Activated naive CD8-positive, alpha-beta T cell treated with anti-CD3 and anti-CD28 coated beads for 36 hours (primary cell): Measurements from ENCODE around the gene PBRM1. TPM values are rescaled to one million over a fixed set of nuclear protein-coding genes. Genes with fewer than 3 reads are reported as not detected.

Experiments used
- DNase-seq: peaks from one replicate; pipeline ENCODE4 v3.0.0; 2021
- H3K27ac Mint-ChIP-seq: one replicate; pipeline ENCODE4 v1.8.0; 2022; ENCODE audit warnings: mild to moderate bottlenecking, moderate library complexity, mixed read lengths
- H3K27me3 Mint-ChIP-seq: one replicate; pipeline ENCODE4 v1.8.0; 2022; ENCODE audit warnings: mild to moderate bottlenecking, mixed read lengths
- H3K36me3 Mint-ChIP-seq: one replicate; pipeline ENCODE4 v1.8.0; 2021; ENCODE audit warnings: mild to moderate bottlenecking, mixed read lengths
- H3K4me1 Mint-ChIP-seq: one replicate; pipeline ENCODE4 v1.8.0; 2021; ENCODE audit warnings: mixed read lengths
- H3K4me3 Mint-ChIP-seq: one replicate; pipeline ENCODE4 v1.8.0; 2022; ENCODE audit warnings: mild to moderate bottlenecking, moderate library complexity, mixed read lengths
- H3K9me3 Mint-ChIP-seq: one replicate; pipeline ENCODE4 v1.8.0; 2022; ENCODE audit warnings: mixed read lengths
- total RNA-seq, 2 experiments: library from RNA; stranded (reverse); gene quantifications; one replicate each; pipeline ENCODE4 v1.2.3, GENCODE V29; 2021

Gene PBRM1
- total RNA-seq, 2 experiments from 2014 or later, result 61.5 to 62.1 TPM

GRCh38 chr3:52655895-52656294 is 29.8 kb downstream of the PBRM1 start:
- Mint-ChIP-seq H3K4me1 (peaks cover 3% of the 10 kb centered on the region), H3K27ac (no peak overlapping the region), H3K27me3 (no peaks in the 10 kb centered on the region), H3K36me3 (peaks cover 14% of the 10 kb centered on the region), H3K4me3 (no peak overlapping the region), H3K9me3 (no peaks in the 10 kb centered on the region)
- DNase-seq, result no peak

DNA sequence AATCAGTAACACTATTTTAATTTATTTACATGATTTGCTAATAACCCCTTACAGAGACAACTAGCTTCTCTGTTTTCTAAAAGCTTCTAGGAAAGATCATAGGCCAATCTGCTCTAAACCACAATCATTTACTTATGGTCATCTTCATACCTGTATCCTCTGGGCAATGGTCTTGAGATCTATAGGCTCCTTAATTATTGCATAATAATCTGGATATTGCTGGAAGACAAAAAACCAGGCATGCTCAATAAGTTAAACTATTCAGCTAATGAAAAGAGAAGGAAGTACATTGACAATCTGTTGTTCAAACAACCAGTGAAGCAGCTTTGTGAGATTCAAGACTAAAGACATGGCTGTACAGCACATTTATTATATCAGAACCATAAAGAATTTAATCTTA is 34.1 kb downstream of the PBRM1 start:
- Mint-ChIP-seq H3K9me3 (no peaks in the 10 kb centered on the region), H3K4me1 (peaks cover 4% of the 10 kb centered on the region), H3K4me3 (no peak overlapping the region), H3K36me3 (peaks cover 31% of the 10 kb centered on the region), H3K27me3 (no peaks in the 10 kb centered on the region), H3K27ac (no peak overlapping the region)
- no peak for DNase-seq

GRCh38 chr3:52650439-52650838 is 35.3 kb downstream of the PBRM1 start:
- H3K4me3 Mint-ChIP-seq, result no peak overlapping the region

GRCh38 chr3:52649461-52650210 is 36.1 kb downstream of the PBRM1 start:
- Mint-ChIP-seq H3K9me3 (no peaks in the 10 kb centered on the region), H3K4me3 (no peak overlapping the region), H3K4me1 (peaks cover 2% of the 10 kb centered on the region), H3K27me3 (no peaks in the 10 kb centered on the region), H3K27ac (peak overlapping the region; percentile 13), H3K36me3 (peaks cover 34% of the 10 kb centered on the region)
- DNase-seq, result no peak

More at GRCh38 chr3:52650439-52650838, 35.3 kb downstream of the PBRM1 start:
- no peaks in the 10 kb centered on the region for H3K9me3 Mint-ChIP-seq
- peaks cover 32% of the 10 kb centered on the region for H3K36me3 Mint-ChIP-seq
- no peaks in the 10 kb centered on the region for H3K27me3 Mint-ChIP-seq
- no peak overlapping the region for H3K27ac Mint-ChIP-seq
- DNase-seq, result no peak
- H3K4me1 Mint-ChIP-seq, result peaks cover 2% of the 10 kb centered on the region

DNA sequence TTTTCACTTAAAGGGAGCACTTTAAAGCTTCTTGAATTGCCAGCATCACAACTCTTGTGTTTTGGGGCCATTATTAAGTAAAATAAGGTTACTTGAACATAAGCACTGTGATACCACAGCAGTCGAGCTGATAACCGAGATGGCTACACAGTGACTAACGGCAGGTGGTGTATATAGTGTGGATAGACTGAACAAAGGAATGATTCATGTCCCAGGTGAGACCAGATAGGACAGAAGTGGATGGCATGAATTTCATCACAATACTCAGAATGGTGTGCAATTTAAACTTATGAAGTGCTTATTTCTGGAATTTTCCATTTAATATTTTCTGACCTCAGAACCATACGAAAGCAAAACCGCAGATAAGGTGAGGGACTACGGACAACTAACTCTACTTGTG is 40.2 kb downstream of the PBRM1 start:
- no peak overlapping the region for H3K4me3 Mint-ChIP-seq
- no peak for DNase-seq
- no peaks in the 10 kb centered on the region for H3K27me3 Mint-ChIP-seq
- H3K27ac Mint-ChIP-seq, result no peak overlapping the region
- peaks cover 36% of the 10 kb centered on the region for H3K36me3 Mint-ChIP-seq
- H3K4me1 Mint-ChIP-seq, result peaks cover 2% of the 10 kb centered on the region
- no peaks in the 10 kb centered on the region for H3K9me3 Mint-ChIP-seq

GRCh38 chr3:52636673-52637072 is 49.0 kb downstream of the PBRM1 start:
- Mint-ChIP-seq H3K4me3 (no peak overlapping the region), H3K9me3 (no peaks in the 10 kb centered on the region), H3K27ac (no peak overlapping the region), H3K36me3 (peaks cover 19% of the 10 kb centered on the region), H3K4me1 (no peaks in the 10 kb centered on the region), H3K27me3 (no peaks in the 10 kb centered on the region)
- DNase-seq, result no peak

GRCh38 chr3:52633786-52634185 is 51.9 kb downstream of the PBRM1 start:
- Mint-ChIP-seq H3K27ac (no peak overlapping the region), H3K4me3 (no peak overlapping the region), H3K9me3 (no peaks in the 10 kb centered on the region), H3K36me3 (peaks cover 9% of the 10 kb centered on the region), H3K27me3 (no peaks in the 10 kb centered on the region), H3K4me1 (no peaks in the 10 kb centered on the region)
- no peak for DNase-seq

DNA sequence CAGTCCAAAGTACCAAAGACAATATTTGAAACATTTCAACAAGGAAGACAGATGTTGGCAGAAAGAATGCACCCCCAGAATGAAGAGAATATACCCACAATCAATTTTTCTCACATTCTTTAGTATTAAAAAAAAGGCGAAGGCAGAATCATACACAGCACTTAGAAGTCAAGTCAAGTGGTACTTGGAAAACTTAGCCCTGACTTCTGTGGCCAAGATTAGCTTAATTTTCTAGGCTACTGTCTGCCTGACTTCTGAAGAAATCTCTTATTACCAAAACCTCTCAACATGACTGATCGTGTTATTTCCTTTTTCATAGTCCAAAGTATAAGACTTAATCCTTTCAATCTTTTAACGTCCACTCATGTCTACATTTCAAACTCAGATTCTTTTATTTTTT is 60.7 kb downstream of the PBRM1 start:
- H3K4me1 Mint-ChIP-seq, result peaks cover 15% of the 10 kb centered on the region
- no peak for DNase-seq
- H3K9me3 Mint-ChIP-seq, result no peaks in the 10 kb centered on the region
- H3K27ac Mint-ChIP-seq, result no peak overlapping the region
- no peak overlapping the region for H3K4me3 Mint-ChIP-seq
- no peaks in the 10 kb centered on the region for H3K27me3 Mint-ChIP-seq
- peaks cover 24% of the 10 kb centered on the region for H3K36me3 Mint-ChIP-seq

DNA sequence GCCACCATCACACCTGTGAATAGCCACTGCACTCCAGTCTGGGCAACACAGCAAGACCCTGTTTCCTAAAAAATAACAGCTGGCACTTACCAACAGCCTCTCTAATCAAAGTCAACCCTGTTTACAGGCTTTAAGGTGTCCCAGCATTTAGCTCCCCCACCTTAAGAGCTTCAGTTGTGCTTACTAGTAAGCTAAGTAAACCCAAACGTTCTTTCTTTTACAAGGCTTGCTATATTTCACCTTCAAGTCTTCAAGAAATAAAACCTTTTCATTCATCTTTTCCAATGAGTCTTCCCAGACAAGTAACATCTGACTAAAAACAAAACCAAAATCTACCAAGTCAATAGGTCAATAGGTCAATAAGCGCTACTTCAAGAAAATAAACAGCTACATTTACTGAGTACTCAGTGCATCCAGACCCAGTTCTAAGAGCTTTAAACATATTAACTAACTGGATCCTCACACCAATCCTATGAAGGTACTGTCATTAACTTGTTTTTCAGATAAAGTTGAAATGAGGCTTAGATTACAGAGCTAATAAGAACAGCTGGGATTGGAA is 62.4 kb downstream of the PBRM1 start:
- Mint-ChIP-seq H3K4me3 (no peak overlapping the region), H3K36me3 (peaks cover 28% of the 10 kb centered on the region), H3K27ac (no peak overlapping the region), H3K4me1 (peaks cover 18% of the 10 kb centered on the region), H3K9me3 (no peaks in the 10 kb centered on the region), H3K27me3 (no peaks in the 10 kb centered on the region)
- DNase-seq, result no peak

DNA sequence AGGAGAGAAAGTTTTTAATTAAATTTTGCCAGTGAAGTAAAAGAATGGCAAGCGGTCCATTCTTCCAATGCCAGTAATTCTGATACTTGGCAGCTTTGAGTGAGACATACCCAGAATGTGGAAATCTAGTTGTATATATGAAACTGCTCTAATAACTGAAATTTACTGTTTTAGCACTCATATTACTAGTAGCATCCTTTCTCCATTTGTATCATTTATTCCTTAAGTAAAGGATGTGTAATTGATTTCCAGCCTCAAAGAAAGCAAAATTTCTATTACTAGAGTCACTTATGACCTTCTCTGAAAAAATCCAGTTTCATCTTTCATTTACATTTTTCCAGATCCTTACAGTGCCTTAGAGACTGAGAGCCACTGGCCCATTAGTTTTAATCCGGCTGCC is 65.1 kb downstream of the PBRM1 start:
- peak overlapping the region; percentile 6 for H3K27ac Mint-ChIP-seq
- H3K27me3 Mint-ChIP-seq, result no peaks in the 10 kb centered on the region
- H3K36me3 Mint-ChIP-seq, result peaks cover 31% of the 10 kb centered on the region
- no peak for DNase-seq
- peaks cover 18% of the 10 kb centered on the region for H3K4me1 Mint-ChIP-seq
- no peaks in the 10 kb centered on the region for H3K9me3 Mint-ChIP-seq
- H3K4me3 Mint-ChIP-seq, result no peak overlapping the region

GRCh38 chr3:52615166-52615565 is 70.5 kb downstream of the PBRM1 start:
- Mint-ChIP-seq H3K27ac (no peak overlapping the region), H3K4me1 (peaks cover 4% of the 10 kb centered on the region), H3K36me3 (peaks cover 30% of the 10 kb centered on the region), H3K27me3 (no peaks in the 10 kb centered on the region), H3K4me3 (no peak overlapping the region), H3K9me3 (no peaks in the 10 kb centered on the region)
- DNase-seq, result no peak

DNA sequence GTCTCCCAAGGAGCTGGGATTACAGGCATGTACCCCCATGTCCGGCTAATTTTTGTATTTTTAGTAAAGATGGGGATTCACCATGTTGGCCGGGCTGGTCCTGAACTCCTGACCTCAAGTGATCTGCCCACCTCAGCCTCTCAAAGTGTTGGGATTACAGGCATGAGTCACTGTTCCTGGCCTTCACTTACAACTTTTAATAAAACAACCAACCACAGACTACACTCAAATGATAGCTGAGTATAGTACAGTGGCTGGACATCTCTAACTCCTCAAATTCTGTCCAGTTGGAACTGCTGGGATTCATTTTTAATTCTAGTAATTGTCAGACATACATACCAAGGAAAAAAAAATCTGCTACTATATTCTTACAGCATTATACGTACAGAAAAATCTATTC is 71.0 kb downstream of the PBRM1 start:
- DNase-seq, result no peak
- H3K4me1 Mint-ChIP-seq, result no peaks in the 10 kb centered on the region
- H3K27me3 Mint-ChIP-seq, result no peaks in the 10 kb centered on the region
- H3K9me3 Mint-ChIP-seq, result no peaks in the 10 kb centered on the region
- peaks cover 27% of the 10 kb centered on the region for H3K36me3 Mint-ChIP-seq
- H3K4me3 Mint-ChIP-seq, result no peak overlapping the region
- no peak overlapping the region for H3K27ac Mint-ChIP-seq

DNA sequence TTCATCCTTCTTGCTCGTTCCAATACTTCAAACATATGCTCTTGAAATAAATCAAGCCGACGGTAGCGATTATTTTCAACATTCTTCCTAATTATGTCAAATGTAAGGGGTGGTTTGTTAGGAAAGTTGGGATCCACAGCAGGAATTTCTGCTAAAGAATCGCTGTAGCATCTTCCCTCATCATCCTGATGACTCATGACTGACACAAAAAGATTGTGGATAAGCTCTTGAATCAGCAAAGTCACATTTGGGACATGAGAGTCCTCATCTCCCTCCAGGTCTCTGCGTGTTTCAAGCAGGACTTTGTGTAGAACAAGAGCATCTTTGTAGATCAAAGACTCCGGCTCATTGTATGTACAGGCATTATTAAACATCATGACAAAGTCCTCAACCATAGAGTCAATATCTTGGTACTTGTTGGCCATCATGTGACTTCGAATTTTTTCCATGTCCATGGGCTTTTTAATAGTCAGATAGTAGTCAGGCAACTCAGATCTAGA is 76.3 kb downstream of the PBRM1 start:
- H3K27me3 Mint-ChIP-seq, result no peaks in the 10 kb centered on the region
- peaks cover 35% of the 10 kb centered on the region for H3K36me3 Mint-ChIP-seq
- DNase-seq, result no peak
- no peak overlapping the region for H3K4me3 Mint-ChIP-seq
- H3K9me3 Mint-ChIP-seq, result no peaks in the 10 kb centered on the region
- H3K4me1 Mint-ChIP-seq, result no peaks in the 10 kb centered on the region
- H3K27ac Mint-ChIP-seq, result no peak overlapping the region

DNA sequence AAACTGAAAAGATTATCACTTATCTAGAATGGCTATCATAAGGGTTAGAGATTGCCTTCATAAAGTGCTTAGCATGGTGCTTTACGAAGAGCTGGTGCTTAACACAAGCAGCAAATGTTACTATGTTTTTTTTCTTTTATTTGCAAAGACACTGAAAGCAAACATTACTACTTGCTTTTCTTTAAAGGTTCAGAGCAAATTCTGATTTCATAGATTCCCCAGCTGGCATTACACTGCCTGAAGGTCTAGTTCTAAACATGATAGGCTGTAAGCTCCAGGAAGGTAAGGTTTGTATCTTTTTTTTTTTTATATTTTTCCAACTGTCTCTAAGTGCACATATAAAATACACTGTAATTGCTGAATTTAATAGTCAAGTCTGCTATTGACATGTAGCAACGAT is 77.4 kb downstream of the PBRM1 start:
- Mint-ChIP-seq H3K4me1 (no peaks in the 10 kb centered on the region), H3K27ac (no peak overlapping the region)

GRCh38 chr3:52606373-52607085 is 79.2 kb downstream of the PBRM1 start:
- H3K9me3 Mint-ChIP-seq, result peaks cover 6% of the 10 kb centered on the region
- H3K4me1 Mint-ChIP-seq, result no peaks in the 10 kb centered on the region
- H3K36me3 Mint-ChIP-seq, result peaks cover 54% of the 10 kb centered on the region
- no peak overlapping the region for H3K4me3 Mint-ChIP-seq
- H3K27me3 Mint-ChIP-seq, result no peaks in the 10 kb centered on the region
- peak overlapping the region; percentile 45 for H3K27ac Mint-ChIP-seq
- DNase-seq, result no peak

More for the DNA sequence above, 77.4 kb downstream of the PBRM1 start:
- no peak overlapping the region for H3K4me3 Mint-ChIP-seq
- H3K9me3 Mint-ChIP-seq, result no peaks in the 10 kb centered on the region
- no peak for DNase-seq
- H3K36me3 Mint-ChIP-seq, result peaks cover 42% of the 10 kb centered on the region
- H3K27me3 Mint-ChIP-seq, result no peaks in the 10 kb centered on the region
